ENCODE data around the gene ZMYND10. TPM values are rescaled to one million over a fixed set of nuclear protein-coding genes. Genes with fewer than 3 reads are reported as not detected.

The ZMYND10 gene
- total and polyA plus RNA-seq, 9 of the 15 experiments (the other 6 are each of a cell fraction or from before 2014, with no cell fraction given): 0.20 to 2.8 (median 0.70) TPM

GRCh38 chr3:50337175-50337861 lies 8.2 kb downstream of the ZMYND10 start (continued):
- TF ChIP-seq NR2C2 (CRISPR knock-in tag; IDR thresholded peaks at IDR 0.05) (no peak), NR2C2 (tag; IDR thresholded peaks at IDR 0.05) (peak; percentile 63; the same call in 1 of the 2 replicates), MYBL2 (IDR thresholded peaks at IDR 0.05; ENCODE audit: low read depth) (peak; percentile 85), MYBL2 (CRISPR knock-in tag; IDR thresholded peaks at IDR 0.05; ENCODE audit: borderline replicate concordance) (no peak), PPARD (CRISPR knock-in tag; IDR thresholded peaks at IDR 0.05) (no peak), MTF1 (CRISPR knock-in tag; IDR thresholded peaks at IDR 0.05; ENCODE audit: borderline replicate concordance) (no peak), PCBP1 (IDR thresholded peaks at IDR 0.05; ENCODE audit: low read depth, low read length, poor library complexity, severe bottlenecking) (no peak), POLR2G (IDR thresholded peaks at IDR 0.05; ENCODE audit: low read depth, low read length) (peak; percentile 88), THRAP3 (IDR thresholded peaks at IDR 0.05; ENCODE audit: borderline replicate concordance) (no peak), MYC (IDR thresholded peaks at IDR 0.05; ENCODE audit: low read depth, low read length) (peak; percentile 92), MYC (CRISPR knock-in tag; IDR thresholded peaks at IDR 0.05; ENCODE audit: borderline replicate concordance, low read depth) (no peak), SUPT5H (IDR thresholded peaks at IDR 0.05) (peak; percentile 76), MXI1 (IDR thresholded peaks at IDR 0.05; ENCODE audit: low read depth, low read length) (0 out of 2 replicates have a peak, but pooled peaks have one; percentile 31), JUN (IDR thresholded peaks at IDR 0.05; ENCODE audit: borderline replicate concordance, low read depth, low read length) (peak; percentile 87), JUN (CRISPR knock-in tag; IDR thresholded peaks at IDR 0.05; ENCODE audit: borderline replicate concordance) (no peak), BRF1 (IDR thresholded peaks at IDR 0.05; ENCODE audit: borderline replicate concordance, extremely low read depth, insufficient read length) (no peak), ZHX1 (conservative IDR thresholded peaks at IDR 0.05; ENCODE audit: low read length) (no peak), HOXB6 (CRISPR knock-in tag; IDR thresholded peaks at IDR 0.05; ENCODE audit: borderline replicate concordance) (no peak), FOXO4 (CRISPR knock-in tag; IDR thresholded peaks at IDR 0.05) (no peak), ZNF785 (CRISPR knock-in tag; IDR thresholded peaks at IDR 0.05) (no peak), NR4A1 (CRISPR knock-in tag; IDR thresholded peaks at IDR 0.05) (no peak), NR4A1 (tag; IDR thresholded peaks at IDR 0.05) (no peak), POLR2A (conservative IDR thresholded peaks at IDR 0.05) (peak; percentile 84), ZBTB7A (IDR thresholded peaks at IDR 0.05; ENCODE audit: borderline replicate concordance, control insufficient read depth, low read depth, low read length) (no peak; the same call in 1 of the 2 replicates)
- TF ChIP-seq, protein P1, sequence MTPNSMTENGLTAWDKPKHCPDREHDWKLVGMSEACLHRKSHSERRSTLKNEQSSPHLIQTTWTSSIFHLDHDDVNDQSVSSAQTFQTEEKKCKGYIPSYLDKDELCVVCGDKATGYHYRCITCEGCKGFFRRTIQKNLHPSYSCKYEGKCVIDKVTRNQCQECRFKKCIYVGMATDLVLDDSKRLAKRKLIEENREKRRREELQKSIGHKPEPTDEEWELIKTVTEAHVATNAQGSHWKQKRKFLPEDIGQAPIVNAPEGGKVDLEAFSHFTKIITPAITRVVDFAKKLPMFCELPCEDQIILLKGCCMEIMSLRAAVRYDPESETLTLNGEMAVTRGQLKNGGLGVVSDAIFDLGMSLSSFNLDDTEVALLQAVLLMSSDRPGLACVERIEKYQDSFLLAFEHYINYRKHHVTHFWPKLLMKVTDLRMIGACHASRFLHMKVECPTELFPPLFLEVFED (CRISPR knock-in tag; conservative IDR thresholded peaks at IDR 0.05): peak; percentile 21; the same call in 1 of the 2 replicates

Measured in K562 (cell line).